KMS-11 (cell line): Measurements from ENCODE around the gene FKBP2.

ENCODE experiments used
- H2AFZ ChIP-seq: fragments of 200-600 bp; sonication (generic); 2 replicates; pipeline ENCODE4 v1.6.1; 2016; ENCODE audit warnings: antibody characterized with exemption, mixed run types, low read depth
- H3K27ac ChIP-seq: fragments of 200-600 bp; sonication (generic); 2 replicates; pipeline ENCODE4 v1.6.1; 2016; ENCODE audit warnings: mild to moderate bottlenecking, mixed run types
- H3K27me3 ChIP-seq: fragments of 200-600 bp; sonication (generic); 2 replicates; pipeline ENCODE4 v1.6.1; 2017; ENCODE audit warnings: mild to moderate bottlenecking, low read depth, mixed run types, moderate library complexity; ENCODE audit not compliant: insufficient read depth
- H3K36me3 ChIP-seq: fragments of 200-600 bp; sonication (generic); 2 replicates; pipeline ENCODE4 v1.6.1; 2017; ENCODE audit warnings: mild to moderate bottlenecking, mixed run types; ENCODE audit not compliant: insufficient read depth
- H3K4me1 ChIP-seq: fragments of 200-600 bp; sonication (generic); 2 replicates; pipeline ENCODE4 v1.6.1; 2016; ENCODE audit warnings: mild to moderate bottlenecking, low read depth, mixed run types; ENCODE audit not compliant: poor library complexity, severe bottlenecking
- H3K4me2 ChIP-seq: fragments of 200-600 bp; sonication (generic); 2 replicates; pipeline ENCODE4 v1.7.0; 2016; ENCODE audit warnings: mild to moderate bottlenecking, mixed run types
- H3K4me3 ChIP-seq: fragments of 200-600 bp; sonication (generic); IDR thresholded peaks from 2 replicates; pipeline ENCODE4 v1.6.1; 2017; ENCODE audit warnings: low read depth, low read length, mixed read lengths; ENCODE audit not compliant: insufficient read depth
- H3K79me2 ChIP-seq: fragments of 200-600 bp; sonication (generic); 2 replicates; pipeline ENCODE4 v1.6.1; 2016; ENCODE audit warnings: low read depth, mixed run types; ENCODE audit not compliant: insufficient read depth
- H3K9ac ChIP-seq: fragments of 200-600 bp; sonication (generic); 2 replicates; pipeline ENCODE4 v1.6.1; 2016; ENCODE audit warnings: mild to moderate bottlenecking, mixed run types
- H4K20me1 ChIP-seq: fragments of 200-600 bp; sonication (generic); 2 replicates; pipeline ENCODE4 v1.6.1; 2016; ENCODE audit warnings: mild to moderate bottlenecking, mixed run types; ENCODE audit not compliant: insufficient read depth
- TF ChIP-seq, protein P1 (sequence below): fragments of 200-600 bp; sonication (generic); conservative IDR thresholded peaks from 2 replicates; pipeline ENCODE4 v1.6.1; 2017; ENCODE audit warnings: low read depth, mild to moderate bottlenecking, antibody characterized with exemption, low read length, moderate library complexity, mixed read lengths

The FKBP2 gene

DNA sequence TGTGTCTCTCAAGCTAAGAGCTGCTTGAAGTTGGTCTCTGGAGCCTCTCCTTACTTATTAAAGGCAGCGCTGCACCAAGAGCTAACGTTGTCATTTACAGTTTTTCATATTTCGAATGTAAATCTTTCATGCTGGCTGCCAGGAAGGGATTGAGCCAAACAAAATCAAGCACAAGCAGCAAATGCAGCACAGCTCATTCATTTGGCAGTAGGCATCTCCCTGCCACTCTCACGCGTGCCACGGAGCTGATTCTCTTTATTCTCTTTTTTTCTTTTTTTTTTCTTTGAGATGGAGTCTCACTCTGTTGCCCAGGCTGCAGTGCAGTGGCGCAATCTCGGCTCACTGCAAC, 8.0 kb upstream of the FKBP2 start:
- no peaks in the 10 kb centered on the region for H3K27me3 ChIP-seq
- H3K9ac ChIP-seq: no peak overlapping the region
- H3K4me1 ChIP-seq: peaks cover 23% of the 10 kb centered on the region
- H3K27ac ChIP-seq: no peak overlapping the region
- no peaks in the 10 kb centered on the region for H3K36me3 ChIP-seq
- TF ChIP-seq, protein P1, sequence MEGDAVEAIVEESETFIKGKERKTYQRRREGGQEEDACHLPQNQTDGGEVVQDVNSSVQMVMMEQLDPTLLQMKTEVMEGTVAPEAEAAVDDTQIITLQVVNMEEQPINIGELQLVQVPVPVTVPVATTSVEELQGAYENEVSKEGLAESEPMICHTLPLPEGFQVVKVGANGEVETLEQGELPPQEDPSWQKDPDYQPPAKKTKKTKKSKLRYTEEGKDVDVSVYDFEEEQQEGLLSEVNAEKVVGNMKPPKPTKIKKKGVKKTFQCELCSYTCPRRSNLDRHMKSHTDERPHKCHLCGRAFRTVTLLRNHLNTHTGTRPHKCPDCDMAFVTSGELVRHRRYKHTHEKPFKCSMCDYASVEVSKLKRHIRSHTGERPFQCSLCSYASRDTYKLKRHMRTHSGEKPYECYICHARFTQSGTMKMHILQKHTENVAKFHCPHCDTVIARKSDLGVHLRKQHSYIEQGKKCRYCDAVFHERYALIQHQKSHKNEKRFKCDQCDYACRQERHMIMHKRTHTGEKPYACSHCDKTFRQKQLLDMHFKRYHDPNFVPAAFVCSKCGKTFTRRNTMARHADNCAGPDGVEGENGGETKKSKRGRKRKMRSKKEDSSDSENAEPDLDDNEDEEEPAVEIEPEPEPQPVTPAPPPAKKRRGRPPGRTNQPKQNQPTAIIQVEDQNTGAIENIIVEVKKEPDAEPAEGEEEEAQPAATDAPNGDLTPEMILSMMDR: no peak
- no peak overlapping the region for H3K4me3 ChIP-seq
- no peaks in the 10 kb centered on the region for H4K20me1 ChIP-seq
- H3K4me2 ChIP-seq: no peak overlapping the region
- no peaks in the 10 kb centered on the region for H3K79me2 ChIP-seq
- H2AFZ ChIP-seq: no peak overlapping the region

DNA sequence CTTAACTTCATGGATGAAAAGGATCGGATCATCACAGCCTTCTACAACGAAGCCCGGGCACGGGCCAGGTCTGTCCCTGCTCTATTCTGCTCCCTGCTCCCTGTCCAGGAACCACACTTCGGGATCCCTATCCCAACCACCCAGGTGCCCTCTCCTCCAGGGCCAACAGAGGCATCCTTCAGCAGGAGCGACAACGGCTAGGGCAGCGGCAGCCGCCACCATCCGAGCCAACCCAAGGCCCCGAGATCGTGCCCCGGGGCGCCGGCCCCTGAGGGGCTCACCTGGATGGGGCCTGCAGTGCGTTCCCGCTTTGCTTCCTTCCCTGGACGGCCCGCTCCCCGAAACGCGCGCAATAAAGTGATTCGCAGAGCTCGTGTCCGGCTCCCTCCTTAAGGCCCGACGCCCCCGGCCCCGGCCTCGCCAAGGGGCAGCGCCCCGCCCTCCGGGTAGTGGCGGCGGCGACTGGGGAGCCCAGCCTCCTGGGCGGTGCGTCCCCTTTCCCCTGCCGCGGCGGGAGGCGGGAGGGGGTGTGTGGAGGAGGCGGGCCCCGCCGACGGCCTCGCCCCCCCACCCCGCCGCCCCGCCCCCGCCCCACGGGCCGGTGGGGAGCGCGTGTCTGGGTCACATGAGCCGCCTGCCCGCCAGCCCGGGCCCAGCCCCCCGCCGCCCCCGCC, 6.8 kb upstream of the FKBP2 start, which contains the start of gene VEGFB:
TSS of gene VEGFB (plus strand) at position 672 of the 674 bp plus-strand sequence. CDS start 250 bp downstream, outside the sequence.
- Histone ChIP-seq H3K36me3 (no peaks in the 10 kb centered on the region), H3K4me1 (peaks cover 23% of the 10 kb centered on the region), H3K79me2 (no peaks in the 10 kb centered on the region), H3K4me2 (peak within 1 kb of the TSS; percentile 88), H3K27ac (no peak within 1 kb of the TSS), H3K9ac (peak within 1 kb of the TSS; percentile 25; the same call in 1 of the 2 replicates), H2AFZ (peak within 1 kb of the TSS; percentile 67), H3K27me3 (no peaks in the 10 kb centered on the region), H3K4me3 (peak within 1 kb of the TSS; percentile 40), H4K20me1 (no peaks in the 10 kb centered on the region)
- TF ChIP-seq, protein P1: no peak

DNA sequence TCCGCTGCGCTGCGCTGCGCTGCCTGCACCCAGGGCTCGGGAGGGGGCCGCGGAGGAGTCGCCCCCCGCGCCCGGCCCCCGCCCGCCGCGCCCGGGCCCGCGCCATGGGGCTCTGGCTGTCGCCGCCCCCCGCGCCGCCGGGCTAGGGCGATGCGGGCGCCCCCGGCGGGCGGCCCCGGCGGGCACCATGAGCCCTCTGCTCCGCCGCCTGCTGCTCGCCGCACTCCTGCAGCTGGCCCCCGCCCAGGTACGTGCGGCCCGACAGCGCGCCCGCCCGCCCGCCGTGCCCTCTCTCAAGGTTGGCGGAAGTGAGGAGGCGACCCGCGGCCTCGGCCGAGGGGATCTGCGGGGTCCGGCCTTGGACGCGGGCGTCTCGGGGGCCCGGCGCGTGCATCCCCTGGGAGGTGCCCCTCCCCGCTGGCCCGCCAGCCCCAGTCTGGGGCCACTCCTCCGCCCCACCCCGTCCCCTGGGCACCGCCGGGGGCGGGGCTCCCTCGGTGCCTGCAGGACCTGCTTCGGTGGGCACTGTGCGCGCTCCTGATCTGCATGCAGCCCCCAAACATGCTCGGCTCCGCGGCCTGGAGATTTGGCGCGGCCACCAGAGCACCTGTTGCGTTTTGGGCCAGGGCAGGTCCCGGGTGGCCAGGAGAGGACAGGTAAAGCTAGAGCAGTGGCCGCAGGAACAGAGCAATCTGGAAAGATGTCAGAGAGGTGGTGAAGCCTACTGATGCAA, 6.1 kb upstream of the FKBP2 start:
- peak overlapping the region; percentile 25; the same call in 1 of the 2 replicates for H3K9ac ChIP-seq
- peaks cover 25% of the 10 kb centered on the region for H3K4me1 ChIP-seq
- no peaks in the 10 kb centered on the region for H3K36me3 ChIP-seq
- no peaks in the 10 kb centered on the region for H3K79me2 ChIP-seq
- H2AFZ ChIP-seq: peak overlapping the region; percentile 10; the same call in 1 of the 2 replicates
- TF ChIP-seq, protein P1: no peak
- H3K4me2 ChIP-seq: peak overlapping the region; percentile 88
- H3K27me3 ChIP-seq: no peaks in the 10 kb centered on the region
- no peak overlapping the region for H3K27ac ChIP-seq
- peak overlapping the region; percentile 40 for H3K4me3 ChIP-seq
- H4K20me1 ChIP-seq: no peaks in the 10 kb centered on the region

DNA sequence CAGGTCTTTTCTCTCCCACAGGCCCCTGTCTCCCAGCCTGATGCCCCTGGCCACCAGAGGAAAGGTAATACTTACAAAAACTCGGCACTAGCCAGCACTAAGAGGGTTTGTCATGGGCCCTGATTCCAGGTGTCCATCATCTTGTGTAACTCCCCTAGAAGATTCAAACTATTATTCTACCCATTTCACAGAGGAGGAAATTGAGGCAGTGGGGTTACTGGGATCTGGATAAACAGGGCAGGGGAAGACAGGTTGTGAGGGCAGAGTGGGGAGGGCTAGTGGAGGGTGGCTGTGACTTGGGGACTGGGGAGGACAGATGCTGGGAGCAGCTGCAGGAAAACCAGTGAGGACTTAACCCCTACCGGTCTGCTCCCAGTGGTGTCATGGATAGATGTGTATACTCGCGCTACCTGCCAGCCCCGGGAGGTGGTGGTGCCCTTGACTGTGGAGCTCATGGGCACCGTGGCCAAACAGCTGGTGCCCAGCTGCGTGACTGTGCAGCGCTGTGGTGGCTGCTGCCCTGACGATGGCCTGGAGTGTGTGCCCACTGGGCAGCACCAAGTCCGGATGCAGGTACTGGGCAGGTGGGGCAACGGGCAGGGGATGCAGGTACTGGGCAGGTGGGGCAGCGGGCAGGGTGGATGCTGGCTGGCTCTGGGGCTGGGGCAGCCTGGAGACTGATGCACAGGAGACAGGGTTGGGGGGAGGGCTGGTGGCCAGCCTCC, 5.3 kb upstream of the FKBP2 start:
- Histone ChIP-seq H3K79me2 (no peaks in the 10 kb centered on the region), H3K4me3 (peak overlapping the region; percentile 40), H2AFZ (no peak overlapping the region), H3K4me2 (peak overlapping the region; percentile 88), H3K36me3 (no peaks in the 10 kb centered on the region), H3K27me3 (no peaks in the 10 kb centered on the region), H3K27ac (no peak overlapping the region), H3K9ac (peak overlapping the region; percentile 25; the same call in 1 of the 2 replicates), H3K4me1 (peaks cover 29% of the 10 kb centered on the region), H4K20me1 (no peaks in the 10 kb centered on the region)
- TF ChIP-seq, protein P1: no peak
